ENCODE data around the gene MTHFS.
"Not testable (repeated sequence)": the region's sequence is repeated elsewhere in the genome, so short reads cannot be mapped to it uniquely, and the experiment has no call there.

MTHFS gene

GRCh38 chr15:79896634-79897379 is at the start of gene MTHFS:
Gene MTHFS (minus strand): TSS chr15:79897014. CDS start chr15:79896988, 26 bp downstream.
- DNase-seq (ENCODE audit: low read depth in 1 of 2, low spot score in 1 of 2) = peak; percentile 48 to 52

DNA sequence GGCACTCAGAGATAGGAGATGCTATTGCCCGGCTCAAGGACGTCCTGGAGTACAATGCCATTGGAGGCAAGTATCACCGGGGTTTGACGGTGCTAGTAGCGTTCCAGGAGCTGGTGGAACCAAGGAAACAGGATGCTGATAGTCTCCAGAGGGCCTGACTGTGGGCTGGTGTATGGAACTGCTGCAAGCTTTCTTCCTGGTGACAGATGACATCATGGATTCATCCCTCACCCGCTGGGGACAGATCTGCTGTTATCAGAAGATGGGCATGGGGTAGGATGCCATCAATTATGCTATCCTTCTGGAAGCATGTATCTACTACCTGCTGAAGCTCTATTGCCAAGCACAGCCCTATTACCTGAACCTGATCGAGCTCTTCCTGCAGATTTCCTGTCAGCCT is 47.8 kb upstream of the MTHFS start:
- DNase-seq (ENCODE audit: low read depth in 1 of 2, low spot score in 1 of 2) = no peak

DNA sequence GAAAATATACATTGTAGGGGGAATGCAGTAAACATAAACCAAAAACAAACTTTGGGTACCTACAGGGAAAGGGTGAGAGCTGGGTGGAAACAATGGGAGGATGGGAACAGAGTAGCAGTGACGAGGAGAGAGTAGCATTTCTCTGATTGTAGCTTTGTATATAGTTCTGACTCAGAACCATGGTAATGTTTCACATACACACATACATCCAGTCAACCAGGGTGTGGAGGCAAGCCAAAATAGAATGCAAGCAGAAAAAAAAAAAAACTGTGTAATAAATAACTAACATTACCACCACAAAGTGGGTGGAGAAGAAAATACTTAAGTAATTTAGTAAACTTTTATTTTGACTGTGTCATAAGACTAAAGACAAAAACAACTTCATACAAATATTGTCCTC is 47.0 kb upstream of the MTHFS start:
- no peak for DNase-seq (ENCODE audit: low read depth in 1 of 2, low spot score in 1 of 2)

GRCh38 chr15:79942741-79943481 is 46.1 kb upstream of the MTHFS start:
- DNase-seq (ENCODE audit: low read depth in 1 of 2, low spot score in 1 of 2) = no peak

- no peak for DNase-seq (ENCODE audit: low read depth in 1 of 2, low spot score in 1 of 2)
Measured at GRCh38 chr15:79939399-79939798, 42.6 kb upstream of the MTHFS start.

DNA sequence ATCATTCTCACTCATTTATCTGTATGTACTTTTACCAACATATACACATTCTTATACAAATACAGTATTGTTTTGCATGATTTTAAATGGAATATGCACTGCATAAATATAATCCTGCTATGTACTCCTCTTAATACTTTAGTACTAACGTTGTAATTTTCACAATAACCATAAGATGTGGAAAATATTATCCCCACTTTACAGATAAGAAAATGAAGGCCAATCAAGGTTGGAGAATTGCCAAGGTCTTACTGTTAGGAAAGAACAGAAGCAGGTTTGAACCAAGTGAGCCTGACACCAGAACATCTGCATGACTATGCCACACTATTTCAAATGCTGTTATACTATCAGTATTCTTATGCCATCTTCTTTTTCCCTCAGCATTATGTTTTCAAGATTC is 41.3 kb upstream of the MTHFS start:
- no peak for DNase-seq (ENCODE audit: low read depth in 1 of 2, low spot score in 1 of 2)

- DNase-seq (ENCODE audit: low read depth in 1 of 2, low spot score in 1 of 2) = not testable (repeated sequence)
Measured at GRCh38 chr15:79935556-79936201, 38.9 kb upstream of the MTHFS start.

GRCh38 chr15:79933231-79933630 is 36.4 kb upstream of the MTHFS start:
- DNase-seq (ENCODE audit: low read depth in 1 of 2, low spot score in 1 of 2) = no peak

- no peak for DNase-seq (ENCODE audit: low read depth in 1 of 2, low spot score in 1 of 2)
Measured at GRCh38 chr15:79932447-79932846, 35.6 kb upstream of the MTHFS start.

DNA sequence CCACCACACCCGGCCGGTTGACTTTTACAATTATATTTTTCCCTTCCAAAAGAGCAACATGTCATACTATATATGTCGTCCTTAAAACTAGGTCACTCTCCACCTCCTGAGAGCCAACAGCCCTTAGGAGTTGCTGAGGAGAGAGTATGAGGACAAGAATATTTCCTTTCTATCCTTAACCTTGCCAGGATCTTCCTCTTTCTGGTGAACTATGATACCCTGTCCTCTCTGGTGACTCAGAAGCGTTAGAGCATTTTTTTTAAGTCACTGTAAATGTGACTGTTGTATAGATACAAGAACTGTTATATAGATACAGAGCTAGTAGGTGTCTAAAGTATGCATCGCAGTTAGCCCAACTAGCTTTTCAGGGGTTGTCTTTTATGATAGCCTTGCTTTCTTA is 33.7 kb upstream of the MTHFS start:
- DNase-seq (ENCODE audit: low read depth in 1 of 2, low spot score in 1 of 2) = no peak

DNA sequence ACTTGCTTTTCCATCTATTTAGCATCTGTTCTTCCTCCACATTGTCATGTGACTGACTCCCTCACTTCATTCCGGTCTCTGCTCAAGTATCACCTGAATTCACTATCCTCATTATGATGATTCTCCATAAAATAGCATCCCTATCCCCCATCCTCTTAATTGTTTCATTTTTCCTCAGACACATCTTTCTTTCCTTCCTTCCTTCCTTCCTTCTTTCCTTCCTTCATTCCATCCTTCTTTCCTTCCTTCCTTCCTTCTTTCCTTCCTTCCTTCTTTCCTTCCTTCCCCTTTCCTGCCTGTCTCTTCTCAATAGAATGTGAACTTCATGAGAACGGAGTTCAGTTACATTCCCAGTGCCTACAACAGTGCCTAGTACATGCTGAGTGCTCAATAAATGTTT is 32.6 kb upstream of the MTHFS start:
- no peak for DNase-seq (ENCODE audit: low read depth in 1 of 2, low spot score in 1 of 2)

GRCh38 chr15:79926116-79926515 is 29.3 kb upstream of the MTHFS start:
- DNase-seq (ENCODE audit: low read depth in 1 of 2, low spot score in 1 of 2) = not testable (repeated sequence)

DNA sequence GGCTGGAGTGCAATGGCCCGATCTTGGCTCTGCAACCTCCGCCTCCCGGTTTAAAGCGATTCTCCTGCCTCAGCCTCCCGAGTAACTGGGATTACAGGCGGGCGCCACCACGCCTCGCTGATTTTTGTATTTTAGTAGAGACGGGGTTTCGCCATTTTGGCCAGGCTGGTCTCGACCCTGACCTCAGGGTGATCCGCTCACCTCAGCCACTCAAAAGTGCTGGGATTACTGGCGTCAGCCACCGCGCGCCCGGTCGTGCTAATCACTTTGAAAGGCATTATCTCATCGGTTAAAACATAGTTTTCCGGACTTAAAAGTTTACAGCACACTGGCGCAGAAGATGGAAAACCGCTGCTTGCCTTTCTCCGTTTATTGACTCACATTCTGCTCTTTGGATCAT is 27.6 kb upstream of the MTHFS start:
- no peak for DNase-seq (ENCODE audit: low read depth in 1 of 2, low spot score in 1 of 2)

DNA sequence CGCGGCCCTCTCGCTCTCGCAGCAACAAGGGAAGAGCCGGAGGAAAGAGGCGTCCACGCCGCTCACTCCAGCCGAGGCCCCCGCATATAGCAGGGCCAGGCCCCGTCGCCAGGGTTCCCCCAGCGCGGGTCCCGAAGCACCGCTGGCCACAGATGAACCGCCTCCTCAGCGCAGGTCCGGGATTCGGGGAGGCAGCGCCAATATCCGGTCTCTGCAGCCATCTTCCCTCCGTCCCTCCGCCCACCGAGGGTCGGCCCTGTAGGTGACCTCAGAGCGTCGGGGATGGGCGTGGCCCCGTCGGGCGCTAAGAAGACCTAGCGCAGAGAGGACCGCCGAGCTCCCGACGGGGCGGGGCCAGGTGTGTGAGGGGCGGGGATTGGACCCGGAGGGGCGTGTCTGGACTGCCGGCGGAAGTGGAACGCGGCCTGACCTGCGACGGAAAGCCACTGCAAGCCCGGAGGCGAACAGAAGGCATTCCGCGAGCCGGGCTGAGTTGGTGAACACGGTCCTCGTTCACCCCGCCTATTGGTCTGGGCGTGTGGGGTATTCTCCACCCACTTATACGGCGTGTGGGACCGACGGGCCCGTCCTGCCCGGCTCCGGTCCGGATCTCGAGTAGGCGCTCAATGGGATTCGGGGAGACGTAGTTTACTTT is 26.8 kb upstream of the MTHFS start:
- DNase-seq (ENCODE audit: low read depth in 1 of 2, low spot score in 1 of 2) = peak; percentile 96 to 99

DNA sequence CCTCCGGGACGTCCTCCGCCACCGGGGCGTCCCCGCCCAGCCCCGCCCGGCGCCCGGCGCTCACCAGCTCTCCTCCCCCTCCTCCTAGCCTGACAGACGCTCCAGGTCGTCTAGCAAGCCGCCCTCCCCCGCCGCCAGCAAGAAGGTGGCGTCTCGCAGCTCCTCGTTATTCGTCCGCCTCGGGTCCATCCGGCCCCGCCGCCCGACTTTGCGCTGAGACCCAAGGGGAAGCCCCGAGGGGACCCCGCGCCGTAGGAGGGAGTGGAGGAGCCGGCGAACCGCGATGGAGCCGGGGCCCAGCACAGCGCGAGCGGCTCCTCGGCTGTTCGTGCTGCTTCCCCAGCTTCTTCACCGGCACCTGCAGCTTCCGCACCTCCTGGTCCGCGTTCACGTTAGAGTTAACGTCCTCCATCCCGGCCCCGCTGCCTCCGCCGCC is 26.3 kb upstream of the MTHFS start:
- DNase-seq (ENCODE audit: low read depth in 1 of 2, low spot score in 1 of 2) = peak; percentile 41 to 52

DNA sequence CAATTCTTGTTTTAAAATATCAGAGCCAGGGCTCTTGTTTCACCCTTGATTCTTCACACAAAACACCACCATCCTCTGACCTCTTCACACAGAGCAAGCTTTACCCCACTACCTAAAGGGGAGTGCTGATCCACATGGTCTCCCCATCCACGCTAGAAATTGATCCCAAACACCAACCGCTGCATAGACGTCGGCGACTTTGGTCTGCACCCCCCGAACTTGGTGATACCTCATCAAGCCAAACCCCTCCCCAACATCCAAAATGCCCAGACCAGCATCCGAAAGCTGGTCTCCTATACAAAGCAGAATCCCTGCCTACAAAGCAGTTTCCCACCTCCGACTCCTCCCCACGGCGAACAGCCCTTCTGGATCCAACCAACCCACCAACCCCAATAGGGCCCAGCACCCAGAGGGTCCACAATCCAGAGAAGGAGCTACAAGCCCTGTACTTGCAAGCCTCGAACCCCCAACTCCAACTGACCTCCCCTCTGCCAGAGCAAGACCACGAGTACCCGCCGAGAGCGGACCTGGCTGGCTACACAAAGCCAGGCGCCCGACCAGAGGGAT is 25.8 kb upstream of the MTHFS start:
- DNase-seq (ENCODE audit: low read depth in 1 of 2, low spot score in 1 of 2) = no peak

GRCh38 chr15:79919749-79920511 is 23.1 kb upstream of the MTHFS start:
- DNase-seq (ENCODE audit: low read depth in 1 of 2, low spot score in 1 of 2) = no peak

- DNase-seq (ENCODE audit: low read depth in 1 of 2, low spot score in 1 of 2) = no peak
Measured at GRCh38 chr15:79919090-79919748, 22.4 kb upstream of the MTHFS start.

- no peak for DNase-seq (ENCODE audit: low read depth in 1 of 2, low spot score in 1 of 2)
Measured at GRCh38 chr15:79918278-79918677, 21.5 kb upstream of the MTHFS start.
